GM19351 (cell line): Measurements from ENCODE around the gene TAF1B.

Experiments
- ATAC-seq: cut with Tn5 transposase; IDR thresholded peaks from one replicate; pipeline ENCODE4 v1.9.1; 2021; ENCODE audit warnings: mild to moderate bottlenecking, moderate library complexity; ENCODE audit not compliant: unreplicated experiment

The TAF1B gene

GRCh38 chr2:9982891-9983290 is 139.6 kb downstream of the TAF1B start:
- no peak for ATAC-seq

GRCh38 chr2:9983401-9984216 is 140.3 kb downstream of the TAF1B start:
- ATAC-seq: no peak
